HCT116 (cell line): Measurements from ENCODE around the gene KMT5C. TPM values are rescaled to one million over a fixed set of nuclear protein-coding genes. Genes with fewer than 3 reads are reported as not detected.

ENCODE experiments used
- ATAC-seq: fragments of 200-7000 bp; cut with Tn5 transposase; 2 replicates; pipeline ENCODE4 v1.9.1; 2020; ENCODE audit warnings: mild to moderate bottlenecking, moderate library complexity
- BruUV-seq: library from RNA; stranded (reverse); fragments of 400-500 nt; replicated peaks from 2 replicates; lab custom pipeline; 2021; lab: Mats Ljungman, UMichigan
- CTCF ChIA-PET: fragments of 300-600 bp; sonication (Branson Sonifier 250); formaldehyde crosslinking; loops from one replicate; lab custom pipeline; 2021; ENCODE audit warnings: antibody characterized with exemption; lab: Charles Lee
- POLR2A ChIA-PET: fragments of 300-600, 350-600 bp; sonication (Branson Sonifier 250); formaldehyde crosslinking; loops from one replicate; lab custom pipeline; 2021; ENCODE audit warnings: antibody characterized with exemption; lab: Charles Lee
- RAD21 ChIA-PET, 2 experiments: fragments of 300-600 bp; sonication (Branson Sonifier 250); formaldehyde crosslinking; loops; one replicate each; lab custom pipeline; 2023; ENCODE audit warnings: low total read pairs in 2 of 2; ENCODE audit not compliant: uncharacterized antibody in 2 of 2, unreplicated experiment in 2 of 2, low non-redundant PET in 1 of 2; lab: Charles Lee
- DNase-seq: peaks from one replicate; pipeline ENCODE4 v3.0.0-alpha.2; 2010; ENCODE audit warnings: low read depth, low spot score
- H2AFZ ChIP-seq: fragments of 200-600 bp; shearing (Covaris generic), sonication (generic); 2 replicates; pipeline ENCODE4 v1.6.1; 2017; ENCODE audit warnings: low read depth, mixed run types, mixed read lengths, antibody characterized with exemption, low read length; ENCODE audit not compliant: poor library complexity, severe bottlenecking
- H3K27ac ChIP-seq: 2 replicates; pipeline ENCODE4 v1.5.1; 2012; ENCODE audit warnings: low read depth, low read length
- H3K27me3 ChIP-seq: fragments of 200-600 bp; sonication (generic); 2 replicates; pipeline ENCODE4 v1.6.1; 2016; ENCODE audit warnings: mixed run types, low read length, mixed read lengths; ENCODE audit not compliant: insufficient read depth
- H3K36me3 ChIP-seq, 2 experiments: fragments of 200-500 bp in 1 of 2; fragments of 200-600 bp in 1 of 2; sonication (Bioruptor generic) in 1 of 2; sonication (generic) in 1 of 2; 2 replicates each; pipeline versions ENCODE4 v1.5.1 to v1.6.1; 2014 to 2016; ENCODE audit warnings: low read length in 2 of 2, inconsistent platforms in 1 of 2, mixed read lengths in 1 of 2, mixed run types in 1 of 2; ENCODE audit not compliant: insufficient read depth in 2 of 2, control insufficient read depth in 1 of 2
- H3K4me1 ChIP-seq, 2 experiments: fragments of 200-600 bp in 1 of 2; sonication (generic) in 1 of 2; 2 replicates each; pipeline versions ENCODE4 v1.5.1 to v1.6.1; 2012 to 2017; ENCODE audit warnings: low read length in 2 of 2, inconsistent platforms in 1 of 2, mild to moderate bottlenecking in 1 of 2, mixed read lengths in 1 of 2, mixed run types in 1 of 2, moderate library complexity in 1 of 2; ENCODE audit not compliant: insufficient read depth in 2 of 2, control insufficient read depth in 1 of 2
- H3K4me2 ChIP-seq: fragments of 200-600 bp; sonication (generic); 2 replicates; pipeline ENCODE4 v1.6.1; 2017; ENCODE audit warnings: mixed run types, low read length, mixed read lengths
- H3K4me3 ChIP-seq, 2 experiments: fragments of 200-600 bp in 1 of 2; sonication (generic) in 1 of 2; replicated peaks in 1 of 2; 2 replicates each; pipeline ENCODE4 v1.5.1; 2011 to 2016; ENCODE audit warnings: low read length in 2 of 2, control low read depth in 1 of 2, low read depth in 1 of 2, mild to moderate bottlenecking in 1 of 2, mixed read lengths in 1 of 2, mixed run types in 1 of 2
- H3K79me2 ChIP-seq: fragments of 200-600 bp; sonication (generic); 2 replicates; pipeline ENCODE4 v1.6.1; 2017; ENCODE audit warnings: mild to moderate bottlenecking, mixed run types, low read length, moderate library complexity, mixed read lengths; ENCODE audit not compliant: insufficient read depth
- H3K9ac ChIP-seq: fragments of 200-600 bp; sonication (generic); 2 replicates; pipeline ENCODE4 v1.6.1; 2016; ENCODE audit warnings: low read length, mixed read lengths
- H3K9me2 ChIP-seq: fragments of 200-600 bp; sonication (generic), shearing (Covaris generic); 2 replicates; pipeline ENCODE4 v1.6.1; 2017; ENCODE audit warnings: mixed run types, mild to moderate bottlenecking, moderate library complexity; ENCODE audit not compliant: insufficient read depth
- H3K9me3 ChIP-seq, 2 experiments: fragments of 200-500 bp in 1 of 2; fragments of 200-600 bp in 1 of 2; sonication (Bioruptor generic) in 1 of 2; sonication (generic) in 1 of 2; 2 replicates each; pipeline ENCODE4 v1.6.1; 2014 to 2017; ENCODE audit warnings: low read length in 2 of 2, mixed read lengths in 2 of 2, inconsistent platforms in 1 of 2, low read depth in 1 of 2, mild to moderate bottlenecking in 1 of 2, mixed run types in 1 of 2, moderate library complexity in 1 of 2; ENCODE audit not compliant: control insufficient read depth in 1 of 2, insufficient read depth in 1 of 2
- H4K20me1 ChIP-seq: fragments of 200-600 bp; sonication (generic), shearing (Covaris generic); 2 replicates; pipeline ENCODE4 v1.6.1; 2017; ENCODE audit warnings: mixed run types, mild to moderate bottlenecking, moderate library complexity; ENCODE audit not compliant: insufficient read depth
- ATF3 ChIP-seq: IDR thresholded peaks from 2 replicates; pipeline ENCODE4 v1.6.1; 2012
- CBX3 ChIP-seq: IDR thresholded peaks from 2 replicates; pipeline ENCODE4 v1.6.1; 2012; ENCODE audit warnings: low read depth
- JUND ChIP-seq: IDR thresholded peaks from 2 replicates; pipeline ENCODE4 v1.6.1; 2012
- MAX ChIP-seq: IDR thresholded peaks from 2 replicates; pipeline ENCODE4 v1.6.1; 2012
- POLR2A ChIP-seq: IDR thresholded peaks from 2 replicates; pipeline ENCODE4 v1.7.0; 2011; ENCODE audit warnings: borderline replicate concordance; ENCODE audit not compliant: insufficient read depth, insufficient read length; ENCODE audit errors: extremely low read depth
- RAD21 ChIP-seq: IDR thresholded peaks from 2 replicates; pipeline ENCODE4 v1.6.1; 2012; ENCODE audit warnings: low read depth, mild to moderate bottlenecking
- SIN3A ChIP-seq: IDR thresholded peaks from 2 replicates; pipeline ENCODE4 v1.6.1; 2012; ENCODE audit warnings: low read depth
- ZBTB33 ChIP-seq: IDR thresholded peaks from 2 replicates; pipeline ENCODE4 v1.6.1; 2011; ENCODE audit warnings: mild to moderate bottlenecking, low read length, moderate library complexity; ENCODE audit not compliant: insufficient replicate concordance; ENCODE audit errors: extremely low read depth
- intact Hi-C: fragments of 100-400 bp; cut with micrococcal nuclease; formaldehyde crosslinking; loops from 2 replicates; pipeline ENCODE4 v1.10.0; 2022
- total RNA-seq: library from RNA; stranded (reverse); gene quantifications from one replicate; pipeline ENCODE4 v1.2.1, GENCODE V29; 2021; ENCODE audit not compliant: unreplicated experiment

Gene KMT5C
- total RNA-seq, 1 experiment from 2014 or later, result 27.5 TPM

GRCh38 chr19:55360902-55361301, 21.2 kb downstream of the KMT5C start:
- ChIA-PET RAD21 (no interaction called here), CTCF (no interaction called here), POLR2A (no interaction called here)
- H3K27me3 ChIP-seq, result no peaks in the 10 kb centered on the region
- no peak overlapping the region for H3K4me2 ChIP-seq
- H2AFZ ChIP-seq, result no peak overlapping the region
- no peak for TF ChIP-seq JUND
- TF ChIP-seq SIN3A, result no peak
- no peak for TF ChIP-seq ATF3
- DNase-seq, result no peak
- intact Hi-C loops, result no loop called here
- H3K4me3 ChIP-seq, result no peak overlapping the region
- H3K27ac ChIP-seq, result no peak overlapping the region
- no peak for ATAC-seq
- H3K9me3 ChIP-seq, result no peaks in the 10 kb centered on the region
- BruUV-seq, result no TSS peak
- no peak overlapping the region for H3K9ac ChIP-seq
- H3K79me2 ChIP-seq, result no peaks in the 10 kb centered on the region
- no peaks in the 10 kb centered on the region for H3K9me2 ChIP-seq
- no peaks in the 10 kb centered on the region for H3K4me1 ChIP-seq
- H3K36me3 ChIP-seq, result no peaks in the 10 kb centered on the region
- no peaks in the 10 kb centered on the region for H4K20me1 ChIP-seq

- intact Hi-C loops, result no loop called here
- Histone ChIP-seq H3K4me3 (no peak overlapping the region), H3K36me3 (no peaks in the 10 kb centered on the region), H3K4me2 (no peak overlapping the region), H2AFZ (no peak overlapping the region), H3K27ac (no peak overlapping the region), H3K79me2 (no peaks in the 10 kb centered on the region), H4K20me1 (no peaks in the 10 kb centered on the region), H3K4me1 (no peaks in the 10 kb centered on the region), H3K9ac (no peak overlapping the region), H3K9me3 (no peaks in the 10 kb centered on the region), H3K27me3 (no peaks in the 10 kb centered on the region), H3K9me2 (no peaks in the 10 kb centered on the region)
- CTCF ChIA-PET, result no interaction called here
- POLR2A ChIA-PET, result interaction anchor here (0.8 kb wide), 1 partner anchor 29 kb away, joined by 3 read pairs; no protein-coding TSS in a partner anchor
- TF ChIP-seq MAX (no peak), ZBTB33 (no peak), POLR2A (no peak), RAD21 (no peak), CBX3 (no peak)
- ATAC-seq (no peak), DNase-seq (no peak)
- RAD21 ChIA-PET, result interaction anchor here in 1 of 2 experiments (0.7 kb wide), 1 partner anchor 61 kb away, joined by 7 read pairs; no protein-coding TSS in a partner anchor
- no TSS peak for BruUV-seq
These were observed 22.7 kb downstream of the KMT5C start for GRCh38 chr19:55362174-55362989.
